Left kidney (tissue), 2 donors: ENCODE results near the gene CHD2. TPM values are rescaled to one million over a fixed set of nuclear protein-coding genes. Genes with fewer than 3 reads are reported as not detected.

Source experiments
- DNase-seq: peaks from one replicate; pipeline ENCODE4 v3.0.0-alpha.2; 2013
- polyA plus RNA-seq: library from polyadenylated mRNA; unstranded; fragments of 120-200 nt; gene quantifications from one replicate; pipeline ENCODE4 v1.2.1, GENCODE V29; 2013; ENCODE audit not compliant: insufficient read length

The CHD2 gene
- polyA plus RNA-seq, 1 donor = 134 TPM

GRCh38 chr15:92959219-92959618 is 59.1 kb downstream of the CHD2 start:
- no peak for DNase-seq

- no peak for DNase-seq
Measured at GRCh38 chr15:92960996-92961681, 61.0 kb downstream of the CHD2 start.

DNA sequence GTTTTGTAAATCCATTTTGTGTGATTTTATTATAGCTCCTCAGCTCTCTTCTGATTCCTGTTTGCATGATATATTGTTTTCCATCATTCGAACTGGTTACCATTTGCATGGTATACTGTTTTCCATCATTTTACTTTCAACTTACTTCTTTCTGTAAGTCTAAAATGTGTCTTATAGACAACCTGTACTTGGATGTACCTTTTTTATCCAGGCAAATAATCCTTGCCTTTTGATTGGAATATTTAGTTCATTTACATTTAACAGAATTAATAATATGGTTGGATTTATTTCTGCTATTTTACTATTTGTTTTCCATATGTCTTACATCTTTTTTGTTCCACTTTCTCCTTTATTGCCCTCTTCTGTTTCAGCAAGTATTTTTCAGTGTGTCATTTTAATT is 62.8 kb downstream of the CHD2 start:
- DNase-seq = no peak

DNA sequence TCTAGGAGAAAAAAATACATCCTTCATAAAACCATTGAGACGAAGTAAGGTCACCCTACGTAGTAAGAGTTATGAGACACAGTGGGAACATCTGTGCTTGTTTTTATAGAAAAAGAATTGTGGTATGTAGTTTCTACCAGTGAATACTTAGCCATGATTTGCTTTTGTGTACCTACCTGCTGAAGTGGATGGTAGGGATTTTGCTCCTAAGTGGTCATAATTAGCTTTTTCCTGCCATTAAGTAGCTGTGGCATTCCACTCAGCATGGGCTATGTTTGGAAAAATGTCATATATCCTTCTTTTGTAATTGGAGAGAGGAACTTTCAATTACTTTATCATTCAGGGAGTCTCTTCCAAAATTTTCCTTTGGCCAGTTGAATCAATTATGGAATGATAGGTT is 63.7 kb downstream of the CHD2 start:
- no peak for DNase-seq

DNA sequence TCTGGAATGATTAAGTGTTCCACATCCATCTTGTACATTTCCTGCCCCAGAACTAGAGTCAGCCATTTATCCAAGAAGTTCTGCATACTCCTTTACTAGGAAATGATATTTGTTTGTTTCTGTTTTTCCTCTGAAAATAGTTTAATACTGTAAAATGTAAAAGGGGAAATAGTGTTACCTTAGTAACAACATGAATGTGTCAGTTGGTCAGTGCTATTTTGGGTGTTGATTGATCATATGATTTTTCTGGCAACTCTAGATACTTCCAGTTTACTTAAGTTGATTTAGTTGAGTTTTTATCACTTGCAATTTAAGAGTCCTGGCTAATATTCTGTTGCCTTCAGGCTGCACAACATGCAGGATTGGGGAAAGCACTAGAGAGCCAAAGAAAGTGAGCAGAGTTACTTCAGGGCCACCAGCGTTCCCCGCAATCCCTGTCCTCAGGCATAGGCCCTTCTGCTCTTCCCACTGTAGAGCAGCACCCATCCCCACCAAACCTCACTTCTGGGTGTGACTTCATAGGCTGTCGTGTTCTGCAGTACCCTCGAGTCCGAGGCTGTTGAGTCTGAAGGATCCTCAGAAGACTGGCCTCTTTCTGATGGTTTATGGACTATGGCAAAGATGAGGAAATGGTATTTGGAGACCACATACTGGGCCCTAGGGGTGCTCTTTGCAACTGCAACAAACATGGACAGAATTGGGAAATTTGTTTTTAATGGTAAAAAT is 69.0 kb downstream of the CHD2 start:
- no peak for DNase-seq

- no peak for DNase-seq
Measured at GRCh38 chr15:92970656-92971055, 70.5 kb downstream of the CHD2 start.

GRCh38 chr15:92971081-92971480 is 71.0 kb downstream of the CHD2 start:
- no peak for DNase-seq

- no peak for DNase-seq
Measured at GRCh38 chr15:92971713-92972112, 71.6 kb downstream of the CHD2 start.

DNA sequence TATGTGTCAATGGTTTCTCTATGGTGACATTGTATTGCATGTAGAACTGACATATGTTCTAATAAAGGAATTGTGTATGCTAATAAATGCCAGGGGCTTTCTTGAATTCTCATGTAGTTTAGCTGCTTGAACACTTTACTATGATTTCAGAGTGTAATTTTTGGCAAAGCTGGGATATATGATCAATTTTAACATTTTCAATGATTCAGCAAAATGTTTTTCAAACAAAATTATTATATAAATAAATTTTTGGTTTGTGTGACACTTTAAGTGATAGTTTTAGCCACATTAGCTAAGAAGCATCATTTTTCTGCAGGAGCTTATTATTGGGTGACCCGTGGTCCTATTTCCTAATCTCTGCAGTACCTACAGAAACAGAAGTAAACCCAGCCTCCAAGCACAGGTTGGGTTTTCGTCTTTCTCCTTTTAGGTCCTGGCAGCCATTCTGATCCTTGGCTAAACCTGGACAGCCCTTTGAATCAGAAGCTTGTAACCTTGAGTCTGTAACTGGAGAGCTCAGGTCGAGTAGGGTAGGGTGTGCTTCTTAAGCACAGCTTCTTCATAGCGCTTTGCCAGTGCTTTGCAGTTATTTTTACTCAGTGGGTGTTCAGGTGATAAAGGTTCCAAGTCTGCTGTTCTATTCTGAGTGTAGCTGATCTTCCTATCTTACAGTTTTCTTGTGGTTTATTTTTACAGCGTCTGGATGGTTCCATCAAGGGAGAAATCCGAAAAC is 74.2 kb downstream of the CHD2 start:
- DNase-seq = no peak

DNA sequence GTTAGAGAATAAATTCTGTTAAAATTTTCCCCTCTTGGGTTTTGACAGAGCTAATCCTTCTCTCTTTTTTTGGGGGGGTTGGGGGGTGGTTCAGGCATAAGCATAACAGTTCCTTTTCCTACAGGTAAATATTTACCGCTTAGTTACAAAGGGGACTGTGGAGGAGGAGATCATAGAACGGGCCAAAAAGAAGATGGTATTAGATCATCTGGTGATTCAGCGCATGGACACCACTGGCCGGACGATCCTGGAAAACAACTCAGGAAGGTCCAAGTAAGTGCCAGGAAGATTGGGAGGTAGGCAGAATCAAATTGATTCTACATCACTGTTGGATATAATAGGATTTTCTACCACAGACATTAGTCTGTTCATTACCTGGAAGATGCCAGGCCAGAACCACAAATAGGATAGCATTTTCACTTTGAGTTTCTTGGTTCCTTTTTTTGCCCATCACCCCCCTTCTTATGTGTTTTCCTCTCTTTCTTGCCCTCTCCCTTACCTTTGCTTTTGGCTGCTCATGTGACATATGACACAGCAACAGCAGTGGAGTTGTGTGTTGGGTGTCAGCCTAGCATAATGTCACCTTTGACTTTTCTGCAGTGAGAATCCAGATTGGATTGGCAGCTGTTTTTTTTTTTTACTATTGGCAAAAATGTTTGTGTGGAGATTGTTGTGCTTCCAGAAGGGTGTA is 79.0 kb downstream of the CHD2 start:
- DNase-seq = no peak

DNA sequence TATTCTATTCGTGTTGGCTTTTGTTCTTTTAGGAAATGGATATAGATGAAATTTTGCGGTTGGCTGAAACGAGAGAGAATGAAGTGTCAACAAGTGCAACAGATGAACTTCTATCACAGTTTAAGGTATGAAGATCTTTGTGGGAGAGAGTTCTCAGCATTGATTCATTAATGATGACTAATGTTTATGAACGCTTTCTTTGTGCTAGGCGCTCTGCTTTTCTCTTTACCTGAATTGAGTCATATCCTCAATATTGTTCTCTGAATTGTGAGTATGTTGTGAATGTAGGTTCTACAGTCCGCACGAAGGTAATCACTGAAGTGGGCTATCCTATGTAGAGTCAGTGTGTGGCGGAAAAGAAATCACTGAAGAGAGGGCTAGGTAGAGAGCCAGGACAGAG is 81.2 kb downstream of the CHD2 start:
- DNase-seq = no peak

GRCh38 chr15:92984161-92984560 is 84.0 kb downstream of the CHD2 start:
- DNase-seq = no peak

DNA sequence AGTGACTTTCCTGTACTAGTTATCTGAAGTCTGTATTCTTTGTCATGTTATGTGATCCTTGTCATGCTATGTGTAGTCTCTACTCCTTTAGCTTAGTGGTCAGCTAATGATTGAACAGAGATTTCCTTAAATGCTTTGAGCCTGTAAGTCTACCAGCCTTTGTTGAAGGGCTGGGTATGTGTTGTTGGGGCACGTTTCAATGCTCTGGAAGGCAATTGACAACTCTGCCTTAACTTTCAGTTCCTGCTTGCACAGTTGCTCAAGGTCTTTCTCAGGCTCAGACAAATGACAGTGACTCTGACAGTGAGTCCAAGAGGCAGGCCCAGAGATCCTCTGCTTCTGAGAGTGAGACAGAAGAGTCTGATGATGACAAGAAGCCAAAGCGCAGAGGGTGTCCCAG is 89.3 kb downstream of the CHD2 start:
- DNase-seq = no peak

GRCh38 chr15:92990031-92990430 is 89.9 kb downstream of the CHD2 start:
- no peak for DNase-seq

DNA sequence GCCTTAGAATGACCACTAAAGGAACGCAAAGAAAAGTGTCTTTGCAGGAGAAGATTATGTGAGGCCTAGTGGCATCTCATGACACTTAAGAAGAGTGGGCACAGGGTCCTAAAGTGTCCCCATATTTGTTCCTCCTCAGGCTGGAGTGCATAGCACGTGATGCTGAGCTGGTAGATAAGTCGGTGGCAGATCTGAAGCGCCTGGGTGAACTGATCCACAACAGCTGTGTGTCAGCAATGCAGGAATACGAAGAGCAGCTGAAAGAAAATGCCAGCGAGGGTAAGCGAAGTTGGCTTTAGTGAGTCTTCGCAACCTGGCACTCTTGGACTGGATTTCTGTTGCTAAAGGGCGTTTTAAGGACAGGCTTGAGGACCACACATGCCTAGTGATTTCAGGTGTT is 92.6 kb downstream of the CHD2 start:
- DNase-seq = no peak

DNA sequence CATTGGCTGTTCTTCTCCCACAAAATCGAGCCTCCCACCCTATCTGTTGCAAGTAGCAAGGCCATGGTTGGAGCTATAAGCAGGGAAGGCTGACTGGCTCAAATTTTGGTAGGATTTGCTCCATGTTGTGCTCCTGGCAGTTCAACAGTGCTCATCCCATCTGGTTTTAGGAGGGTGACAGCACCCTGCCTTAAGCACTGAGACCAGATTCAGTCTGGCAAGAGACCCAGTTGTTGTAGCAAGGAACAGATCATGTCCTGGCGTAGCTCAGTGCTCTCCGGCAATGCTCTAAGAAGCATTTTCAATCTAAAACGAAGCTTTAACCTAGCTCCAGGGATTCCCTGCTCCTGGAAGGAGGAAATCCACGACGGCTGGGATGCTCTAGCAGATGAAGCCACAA is 97.7 kb downstream of the CHD2 start:
- no peak for DNase-seq

- DNase-seq = no peak
Measured at GRCh38 chr15:93001156-93001555, 101.0 kb downstream of the CHD2 start.

DNA sequence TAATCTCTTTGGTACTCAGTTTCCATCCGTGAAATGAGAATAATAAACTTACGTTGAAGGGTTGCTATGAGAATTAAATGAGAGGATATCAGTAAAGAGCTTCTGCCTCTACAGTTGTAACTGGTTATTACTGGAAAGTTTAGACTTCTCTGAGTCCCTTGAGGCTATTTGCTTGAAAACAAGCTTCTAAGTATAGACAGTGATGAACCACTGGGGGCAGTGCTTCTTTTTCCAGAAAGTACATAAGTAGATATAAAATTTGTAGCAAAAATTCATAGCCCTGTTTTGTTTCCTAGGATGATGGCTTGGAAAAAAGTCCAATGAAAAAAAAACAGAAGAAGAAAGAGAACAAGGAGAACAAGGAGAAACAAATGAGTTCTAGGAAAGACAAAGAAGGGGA is 101.8 kb downstream of the CHD2 start:
- DNase-seq = no peak

- no peak for DNase-seq
Measured at GRCh38 chr15:93005133-93005532, 105.0 kb downstream of the CHD2 start.

DNA sequence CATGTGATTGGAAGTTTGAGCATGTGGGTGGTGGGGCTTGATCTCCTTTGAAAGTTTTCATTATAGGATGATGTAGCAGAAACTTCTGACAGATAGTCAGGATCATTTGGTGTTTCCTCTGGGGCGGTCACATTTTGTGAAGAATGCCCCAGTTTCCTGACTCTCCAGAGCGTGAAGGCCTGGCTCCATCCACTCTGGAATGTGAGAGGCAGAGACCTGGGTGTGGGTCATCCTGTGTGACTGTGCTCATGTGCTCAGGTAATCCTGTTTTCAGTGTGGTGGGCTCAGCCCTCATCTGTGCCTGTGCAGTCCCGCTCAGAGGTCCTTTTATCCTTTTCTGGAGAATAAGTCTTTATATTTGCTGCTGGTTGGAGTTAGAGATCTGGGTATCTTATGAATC is 107.9 kb downstream of the CHD2 start:
- no peak for DNase-seq

- no peak for DNase-seq
Measured at GRCh38 chr15:93012786-93013185, 112.7 kb downstream of the CHD2 start.

GRCh38 chr15:93017526-93017925 is 117.4 kb downstream of the CHD2 start:
- DNase-seq = no peak

DNA sequence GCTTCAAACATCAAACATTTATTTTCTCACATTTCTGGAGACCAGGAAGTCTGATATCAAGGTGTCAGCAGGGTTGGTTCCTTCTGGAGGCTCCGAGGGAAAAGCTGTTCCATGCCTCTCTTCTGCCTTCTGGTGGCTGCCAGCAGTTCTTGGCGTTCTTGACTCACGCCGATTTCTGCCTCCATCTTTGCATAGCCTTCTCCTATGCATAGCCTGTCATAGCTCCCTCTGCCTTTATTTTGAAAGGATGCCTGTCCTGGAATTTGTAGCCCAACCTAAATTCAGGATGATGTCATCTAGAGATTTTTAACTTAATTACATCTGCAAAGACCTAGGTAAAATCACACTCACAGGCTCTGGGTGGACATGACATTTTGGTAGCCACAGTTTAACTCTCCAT is 118.5 kb downstream of the CHD2 start:
- no peak for DNase-seq
